ENCODE data around the gene AADAC.

DNA sequence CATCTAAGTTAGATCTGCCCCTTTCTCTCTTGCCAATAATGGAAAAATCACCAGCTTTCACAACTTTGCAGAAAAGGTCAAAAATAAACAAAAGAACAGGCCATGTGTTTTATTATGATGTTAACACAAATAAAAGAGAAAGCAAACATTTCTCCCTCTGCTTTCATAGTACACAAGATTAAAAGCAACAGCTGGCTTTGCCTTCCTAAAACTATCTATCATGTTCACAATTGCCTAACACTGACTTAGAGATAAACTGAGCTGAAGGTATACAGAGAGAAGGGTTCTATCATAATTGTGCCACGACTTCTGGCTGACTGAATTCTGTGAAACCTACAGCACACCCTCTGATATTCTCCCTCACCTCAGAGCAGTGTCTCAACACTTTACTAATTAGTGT lies 29.4 kb downstream of the AADAC start:
- TF ChIP-seq POLR2AphosphoS5 (IDR thresholded peaks at IDR 0.05; ENCODE audit: low read depth, low read length) (no peak), POLR2A (IDR thresholded peaks at IDR 0.05; ENCODE audit: low read depth, low read length) (no peak), PAX5 (IDR thresholded peaks at IDR 0.05; ENCODE audit: insufficient read depth, low read length, severe bottlenecking) (no peak), TAF1 (IDR thresholded peaks at IDR 0.05; ENCODE audit: low read depth, low read length) (no peak)

All from GM12891 (cell line).